GM12878 (cell line): Measurements from ENCODE around the gene ITPKB. TPM values are rescaled to one million over a fixed set of nuclear protein-coding genes. Genes with fewer than 3 reads are reported as not detected.
A peak's percentile ranks its signal among the peaks of the same experiment; 100 is the strongest.

Experiments
- ATAC-seq: fragments of 200-7000 bp; cut with Tn5 transposase; 3 replicates; pipeline ENCODE4 v1.9.1; 2020; ENCODE audit warnings: mild to moderate bottlenecking, moderate library complexity
- BruUV-seq: library from RNA; stranded (reverse); fragments of 400-500 nt; replicated peaks from 2 replicates; lab custom pipeline; 2021; lab: Mats Ljungman, UMichigan
- CTCF ChIA-PET: fragments of 300-600 bp; sonication (Branson Sonifier 250); formaldehyde crosslinking; extraction: SDS; loops from one replicate; lab custom pipeline; 2021; ENCODE audit warnings: inconsistent platforms; lab: Yijun Ruan, JAX
- POLR2A ChIA-PET: fragments of 350-600 bp; formaldehyde crosslinking; extraction: SDS; loops from one replicate; lab custom pipeline; 2021; ENCODE audit warnings: inconsistent platforms; lab: Charles Lee
- RAD21 ChIA-PET: fragments of 300-600 bp; sonication (Branson Sonifier 250); formaldehyde crosslinking; loops from one replicate; lab custom pipeline; 2023; ENCODE audit warnings: antibody characterized with exemption; ENCODE audit not compliant: unreplicated experiment; lab: Charles Lee
- SMC1A ChIA-PET: fragments of 300-600 bp; sonication (Branson Sonifier 250); formaldehyde crosslinking; loops from one replicate; lab custom pipeline; 2023; ENCODE audit not compliant: unreplicated experiment, uncharacterized antibody; lab: Charles Lee
- DNase-seq: peaks from one replicate; pipeline ENCODE4 v3.0.0-alpha.2; 2011; ENCODE audit warnings: low read depth, low spot score
- FAIRE-seq: peaks from 3 replicates; lab custom pipeline; 2011; peaks lifted over from hg19 to GRCh38; lab: Jason Lieb, UNC
- H2AFZ ChIP-seq: 2 replicates; pipeline ENCODE4 v1.6.0; 2011; ENCODE audit warnings: low read depth, low read length, control low read depth; ENCODE audit not compliant: control insufficient read depth
- H3K27ac ChIP-seq: 2 replicates; pipeline ENCODE4 v1.5.1; 2011; ENCODE audit warnings: control low read depth; ENCODE audit not compliant: control insufficient read depth, insufficient read depth
- H3K27me3 ChIP-seq, 2 experiments: replicated peaks in 1 of 2; 2 replicates each; pipeline versions ENCODE4 v1.6.0 to v1.6.1; 2011; ENCODE audit warnings: low read length in 1 of 2; ENCODE audit not compliant: control insufficient read depth in 2 of 2, insufficient read depth in 2 of 2
- H3K36me3 ChIP-seq, 2 experiments: 2 replicates each; pipeline ENCODE4 v1.5.1; 2011; ENCODE audit warnings: low read length in 1 of 2; ENCODE audit not compliant: control insufficient read depth in 2 of 2, insufficient read depth in 2 of 2
- H3K4me1 ChIP-seq: 2 replicates; pipeline ENCODE4 v1.6.1; 2011; ENCODE audit warnings: mild to moderate bottlenecking, low read length, moderate library complexity, mixed read lengths; ENCODE audit not compliant: control insufficient read depth, insufficient read depth
- H3K4me2 ChIP-seq: 2 replicates; pipeline ENCODE4 v1.6.0; 2011; ENCODE audit warnings: control low read depth; ENCODE audit not compliant: control insufficient read depth, insufficient read depth
- H3K4me3 ChIP-seq: fragments of 200-600 bp; sonication (generic); 2 replicates; pipeline ENCODE4 v1.5.1; 2016
- H3K79me2 ChIP-seq: 2 replicates; pipeline ENCODE4 v1.6.0; 2011; ENCODE audit warnings: low read length; ENCODE audit not compliant: control insufficient read depth, insufficient read depth
- H3K9ac ChIP-seq: 2 replicates; pipeline ENCODE4 v1.8.0; 2011; ENCODE audit warnings: low read length, control low read depth, mixed read lengths; ENCODE audit not compliant: control insufficient read depth, insufficient read depth
- H3K9me3 ChIP-seq: replicated peaks from 3 replicates; pipeline ENCODE4 v1.5.1; 2011; ENCODE audit warnings: mild to moderate bottlenecking, low read length; ENCODE audit not compliant: control insufficient read depth, insufficient read depth
- H4K20me1 ChIP-seq: 2 replicates; pipeline ENCODE4 v1.6.0; 2011; ENCODE audit not compliant: control insufficient read depth, insufficient read depth
- EP300 ChIP-seq, 2 experiments: fragments of 150-350 bp in 1 of 2; IDR thresholded peaks; 2 replicates each; pipeline ENCODE4 v1.6.1; 2011 to 2012; ENCODE audit warnings: low read depth in 2 of 2, low read length in 2 of 2, borderline replicate concordance in 1 of 2, improper control_type of control experiment in 1 of 2, inconsistent platforms in 1 of 2; ENCODE audit not compliant: control insufficient read depth in 1 of 2
- LARP7 ChIP-seq: fragments of 450-650 bp; IDR thresholded peaks from 2 replicates; pipeline ENCODE4 v1.6.1; 2017; ENCODE audit warnings: mild to moderate bottlenecking
- POLR2AphosphoS5 ChIP-seq: IDR thresholded peaks from 2 replicates; pipeline ENCODE4 v1.6.1; 2011; ENCODE audit warnings: mild to moderate bottlenecking, low read length, inconsistent platforms
- RAD21 ChIP-seq: IDR thresholded peaks from 2 replicates; pipeline ENCODE4 v1.6.1; 2011; ENCODE audit warnings: mild to moderate bottlenecking, low read depth, low read length, moderate library complexity; ENCODE audit not compliant: insufficient read depth
- SMC3 ChIP-seq: IDR thresholded peaks from 2 replicates; pipeline ENCODE4 v1.6.1; 2011; ENCODE audit warnings: low read length, improper control_type of control experiment, borderline replicate concordance
- STAT1 ChIP-seq: fragments of 450-650 bp; conservative IDR thresholded peaks from 2 replicates; pipeline ENCODE4 v1.6.1; 2014; ENCODE audit warnings: antibody characterized with exemption, mild to moderate bottlenecking
- YY1 ChIP-seq: IDR thresholded peaks from 2 replicates; pipeline ENCODE4 v1.6.1; 2011; ENCODE audit warnings: low read depth, mild to moderate bottlenecking, low read length
- WGBS: methylation state at CpG from one replicate; pipeline ENCODE4 v1.1.6; 2016; ENCODE audit warnings: low lambda C conversion rate; ENCODE audit not compliant: insufficient replicate concordance, insufficient coverage; ENCODE audit errors: missing lambda C conversion rate; 5-methylcytosine and 5-hydroxymethylcytosine counted together
- in situ Hi-C: fragments of 300-500 bp; cut with MboI; formaldehyde crosslinking; loops from 9 replicates; pipeline ENCODE4 v1.14.3; 2018; ENCODE audit warnings: mixed read lengths
- intact Hi-C: fragments of 100-400 bp; cut with micrococcal nuclease; formaldehyde crosslinking; loops from one replicate; pipeline ENCODE4 v1.14.2; 2022; ENCODE audit not compliant: unreplicated experiment
- polyA plus RNA-seq, 11 experiments: library from polyadenylated mRNA; depleted of rRNA in 4 of 11; unstranded in 6 of 11; stranded (reverse) in 5 of 11; fragments of >200 nt; fragmentation: Nextera tagmentation in 4 of 11; fragmentation: Illumina TruSeq in 1 of 11; extraction: Ambion mirVana in 4 of 11; extraction: Trizol in 1 of 11; gene quantifications; 1 replicate in 1 of 11; 2 replicates in 10 of 11; pipeline versions ENCODE4 v1.2.1 to v1.2.3, GENCODE V29; 2011 to 2016; ENCODE audit warnings: inconsistent platforms in 2 of 11, missing spikeins in 2 of 11, low read depth in 1 of 11
- total RNA-seq, 4 experiments: library from RNA; depleted of rRNA in 3 of 4; stranded (reverse); fragments of >200 nt in 3 of 4; fragmentation: Illumina TruSeq in 1 of 4; extraction: Trizol in 1 of 4; gene quantifications; 2 replicates each; pipeline versions ENCODE4 v1.2.1 to v1.2.3, GENCODE V29; 2013 to 2021
- TF ChIP-seq, protein P1 (sequence below), 3 experiments: IDR thresholded peaks in 2 of 3; conservative IDR thresholded peaks in 1 of 3; 2 replicates each; pipeline ENCODE4 v1.5.1; 2011; ENCODE audit warnings: low read depth in 3 of 3, low read length in 3 of 3, mild to moderate bottlenecking in 3 of 3, control low read depth in 2 of 3, moderate library complexity in 2 of 3, inconsistent platforms in 1 of 3, mixed read lengths in 1 of 3; ENCODE audit not compliant: control insufficient read depth in 2 of 3, insufficient read depth in 1 of 3; ENCODE audit errors: extremely low read depth in 1 of 3

Gene ITPKB
- total and polyA plus RNA-seq, 10 of the 15 experiments (the other 5 are each of a cell fraction or from before 2014, with no cell fraction given) = 1.3 to 38.7 (median 12.9) TPM

DNA sequence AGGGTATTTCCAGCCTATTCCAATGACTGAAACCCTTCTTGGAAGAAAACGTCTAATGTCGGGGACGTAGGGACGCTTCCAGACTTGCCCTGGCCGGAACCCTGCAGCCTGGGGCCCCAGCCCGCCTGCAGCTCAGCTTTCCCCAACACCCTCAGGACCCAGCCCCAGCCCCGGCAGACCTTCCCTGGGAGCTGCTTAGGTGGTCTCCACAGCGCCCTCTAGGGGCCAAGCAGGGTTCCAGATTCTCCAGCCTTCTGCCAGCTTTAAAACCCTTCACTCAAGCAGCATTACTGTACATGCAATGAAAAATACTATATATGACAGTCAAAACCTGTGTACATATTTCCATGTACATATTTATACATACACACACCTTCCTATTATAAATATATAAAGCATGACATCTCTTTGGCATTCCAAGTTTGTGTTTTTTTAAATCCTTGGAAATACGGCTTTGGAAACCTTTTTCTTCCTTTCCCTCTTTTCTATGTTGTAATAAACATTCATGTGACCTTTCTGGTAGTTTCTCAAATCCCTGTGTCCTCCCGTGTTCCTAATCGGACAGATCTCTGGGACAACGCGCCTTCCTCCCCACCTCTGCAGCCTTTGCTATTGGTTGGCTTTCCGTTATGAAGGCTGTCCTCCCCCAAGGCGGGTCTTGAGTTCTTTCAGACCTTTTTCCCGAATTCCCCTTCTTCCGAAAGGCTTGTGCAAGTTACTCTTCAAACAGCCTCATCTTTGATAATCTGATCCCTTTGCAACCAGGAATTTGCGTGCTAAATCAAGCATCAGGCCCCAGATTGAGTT is 130.2 kb downstream of the ITPKB start:
- H3K4me3 ChIP-seq = no peak overlapping the region
- H3K27ac ChIP-seq = no peak overlapping the region
- DNase-seq = no peak
- H3K36me3 ChIP-seq = no peaks in the 10 kb centered on the region
- H3K9ac ChIP-seq = no peak overlapping the region
- peak; percentile 7 for FAIRE-seq
- no peaks in the 10 kb centered on the region for H3K79me2 ChIP-seq
- no TSS peak for BruUV-seq
- in situ Hi-C loops = no loop called here
- no peak overlapping the region for H2AFZ ChIP-seq
- ChIA-PET RAD21 (interaction anchor here (1.0 to 1.4 kb wide), 5 partner anchors 61 to 276 kb away, joined by 3 to 11 read pairs (median 4); partner anchors contain the start of genes PARP1 and STUM), POLR2A (no interaction called here), CTCF (interaction anchor here (0.7 to 2.2 kb wide), 20 partner anchors 9 to 585 kb away, joined by 3 to 15 read pairs (median 4); no protein-coding TSS in a partner anchor)
- H4K20me1 ChIP-seq = no peaks in the 10 kb centered on the region
- no peak overlapping the region for H3K4me2 ChIP-seq
- H3K4me1 ChIP-seq = no peaks in the 10 kb centered on the region
- H3K27me3 ChIP-seq = peaks cover 0 to 1% of the 10 kb centered on the region in 2 experiments; a peak in 3 of 4 replicates
- TF ChIP-seq EP300 (IDR thresholded peaks at IDR 0.05; ENCODE audit: borderline replicate concordance in 1 of 2, control insufficient read depth in 1 of 2, low read depth in 2 of 2, low read length in 2 of 2) = no peak
- no peak for TF ChIP-seq LARP7
- TF ChIP-seq RAD21 = peak; percentile 66
- TF ChIP-seq STAT1 = no peak
- TF ChIP-seq YY1 = 0 out of 2 replicates have a peak, but pooled peaks have one; percentile 25
- peak; percentile 52 for TF ChIP-seq SMC3
- no peak for TF ChIP-seq POLR2AphosphoS5
- TF ChIP-seq, protein P1, sequence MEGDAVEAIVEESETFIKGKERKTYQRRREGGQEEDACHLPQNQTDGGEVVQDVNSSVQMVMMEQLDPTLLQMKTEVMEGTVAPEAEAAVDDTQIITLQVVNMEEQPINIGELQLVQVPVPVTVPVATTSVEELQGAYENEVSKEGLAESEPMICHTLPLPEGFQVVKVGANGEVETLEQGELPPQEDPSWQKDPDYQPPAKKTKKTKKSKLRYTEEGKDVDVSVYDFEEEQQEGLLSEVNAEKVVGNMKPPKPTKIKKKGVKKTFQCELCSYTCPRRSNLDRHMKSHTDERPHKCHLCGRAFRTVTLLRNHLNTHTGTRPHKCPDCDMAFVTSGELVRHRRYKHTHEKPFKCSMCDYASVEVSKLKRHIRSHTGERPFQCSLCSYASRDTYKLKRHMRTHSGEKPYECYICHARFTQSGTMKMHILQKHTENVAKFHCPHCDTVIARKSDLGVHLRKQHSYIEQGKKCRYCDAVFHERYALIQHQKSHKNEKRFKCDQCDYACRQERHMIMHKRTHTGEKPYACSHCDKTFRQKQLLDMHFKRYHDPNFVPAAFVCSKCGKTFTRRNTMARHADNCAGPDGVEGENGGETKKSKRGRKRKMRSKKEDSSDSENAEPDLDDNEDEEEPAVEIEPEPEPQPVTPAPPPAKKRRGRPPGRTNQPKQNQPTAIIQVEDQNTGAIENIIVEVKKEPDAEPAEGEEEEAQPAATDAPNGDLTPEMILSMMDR (IDR thresholded peaks at IDR 0.05 in 2 of 3, conservative IDR thresholded peaks at IDR 0.05 in 1 of 3; ENCODE audit: control insufficient read depth in 2 of 3, extremely low read depth in 1 of 3, insufficient read depth in 1 of 3, low read depth in 3 of 3, low read length in 3 of 3) = peak; percentile 71 to 88 (median 84)
- TF ChIP-seq, all 136 proteins: peak for 4
- H3K9me3 ChIP-seq = no peaks in the 10 kb centered on the region
- 32% methylated on average over 18 of the region's 18 CpGs for WGBS
- ATAC-seq = peak; percentile 96
- intact Hi-C loops = loop anchor here (1.0 to 10.0 kb wide), 3 partner anchors 62 to 484 kb away; partner anchors contain the start of gene STUM
- SMC1A ChIA-PET = interaction anchor here (1.0 to 2.2 kb wide), 4 partner anchors 62 to 464 kb away, joined by 3 to 8 read pairs (median 3); no protein-coding TSS in a partner anchor
